Stromal cell of bone marrow (primary cell): ENCODE results near the gene OSGIN1.
"Not testable (repeated sequence)": the region's sequence is repeated elsewhere in the genome, so short reads cannot be mapped to it uniquely, and the experiment has no call there.

Source experiments
- DNase-seq: peaks from one replicate; pipeline ENCODE4 v3.0.0-alpha.2; 2012; ENCODE audit warnings: low read depth

The OSGIN1 gene

GRCh38 chr16:83941546-83941945, 11.5 kb upstream of the OSGIN1 start:
- not testable (repeated sequence) for DNase-seq

- DNase-seq: no peak
Measured at GRCh38 chr16:83942074-83942473, 11.0 kb upstream of the OSGIN1 start.

GRCh38 chr16:83942815-83943515, 10.1 kb upstream of the OSGIN1 start:
- DNase-seq: no peak

- DNase-seq: no peak
Measured at GRCh38 chr16:83943516-83944050, 9.5 kb upstream of the OSGIN1 start.

GRCh38 chr16:83945587-83945986, 7.5 kb upstream of the OSGIN1 start:
- DNase-seq: no peak

- no peak for DNase-seq
Measured at GRCh38 chr16:83946154-83946780, 6.8 kb upstream of the OSGIN1 start.

GRCh38 chr16:83946781-83947566, 6.1 kb upstream of the OSGIN1 start:
- no peak for DNase-seq

- no peak for DNase-seq
Measured at GRCh38 chr16:83947642-83948234, 5.3 kb upstream of the OSGIN1 start.

GRCh38 chr16:83948914-83949723, 3.9 kb upstream of the OSGIN1 start:
- DNase-seq: no peak

- no peak for DNase-seq
Measured at GRCh38 chr16:83949724-83950001, 3.4 kb upstream of the OSGIN1 start.

GRCh38 chr16:83950862-83951399, 2.1 kb upstream of the OSGIN1 start:
- not testable (repeated sequence) for DNase-seq

- DNase-seq: no peak
Measured at GRCh38 chr16:83951544-83951943, 1.5 kb upstream of the OSGIN1 start.

GRCh38 chr16:83952587-83952939, 477 bp upstream of the OSGIN1 start:
- peak; percentile 38 for DNase-seq

- no peak for DNase-seq
Measured at GRCh38 chr16:83953796-83954576, 946 bp downstream of the OSGIN1 start.

- DNase-seq: no peak
Measured at GRCh38 chr16:83954577-83955016, 1.6 kb downstream of the OSGIN1 start.

GRCh38 chr16:83955218-83956130, 2.4 kb downstream of the OSGIN1 start:
- no peak for DNase-seq

- DNase-seq: peak; percentile 21
Measured at GRCh38 chr16:83956336-83957289, 3.6 kb downstream of the OSGIN1 start.

- no peak for DNase-seq
Measured at GRCh38 chr16:83957296-83957855, 4.3 kb downstream of the OSGIN1 start.
